GM12878 (cell line): ENCODE measurements around the gene CMTM1. TPM values are rescaled to one million over a fixed set of nuclear protein-coding genes. Genes with fewer than 3 reads are reported as not detected.

Experiments used
- ATAC-seq: fragments of 200-7000 bp; cut with Tn5 transposase; 3 replicates; pipeline ENCODE4 v1.9.1; 2020; ENCODE audit warnings: mild to moderate bottlenecking, moderate library complexity
- BruUV-seq: library from RNA; stranded (reverse); fragments of 400-500 nt; replicated peaks from 2 replicates; lab custom pipeline; 2021; lab: Mats Ljungman, UMichigan
- CTCF ChIA-PET: fragments of 300-600 bp; sonication (Branson Sonifier 250); formaldehyde crosslinking; extraction: SDS; loops from one replicate; lab custom pipeline; 2021; ENCODE audit warnings: inconsistent platforms; lab: Yijun Ruan, JAX
- POLR2A ChIA-PET: fragments of 350-600 bp; formaldehyde crosslinking; extraction: SDS; loops from one replicate; lab custom pipeline; 2021; ENCODE audit warnings: inconsistent platforms; lab: Charles Lee
- RAD21 ChIA-PET: fragments of 300-600 bp; sonication (Branson Sonifier 250); formaldehyde crosslinking; loops from one replicate; lab custom pipeline; 2023; ENCODE audit warnings: antibody characterized with exemption; ENCODE audit not compliant: unreplicated experiment; lab: Charles Lee
- SMC1A ChIA-PET: fragments of 300-600 bp; sonication (Branson Sonifier 250); formaldehyde crosslinking; loops from one replicate; lab custom pipeline; 2023; ENCODE audit not compliant: unreplicated experiment, uncharacterized antibody; lab: Charles Lee
- DNase-seq: peaks from one replicate; pipeline ENCODE4 v3.0.0-alpha.2; 2011; ENCODE audit warnings: low read depth, low spot score
- FAIRE-seq: peaks from 3 replicates; lab custom pipeline; 2011; peaks lifted over from hg19 to GRCh38; lab: Jason Lieb, UNC
- H2AFZ ChIP-seq: 2 replicates; pipeline ENCODE4 v1.6.0; 2011; ENCODE audit warnings: low read depth, low read length, control low read depth; ENCODE audit not compliant: control insufficient read depth
- H3K27ac ChIP-seq: 2 replicates; pipeline ENCODE4 v1.5.1; 2011; ENCODE audit warnings: control low read depth; ENCODE audit not compliant: control insufficient read depth, insufficient read depth
- H3K27me3 ChIP-seq, 2 experiments: replicated peaks in 1 of 2; 2 replicates each; pipeline versions ENCODE4 v1.6.0 to v1.6.1; 2011; ENCODE audit warnings: low read length in 1 of 2; ENCODE audit not compliant: control insufficient read depth in 2 of 2, insufficient read depth in 2 of 2
- H3K36me3 ChIP-seq, 2 experiments: 2 replicates each; pipeline ENCODE4 v1.5.1; 2011; ENCODE audit warnings: low read length in 1 of 2; ENCODE audit not compliant: control insufficient read depth in 2 of 2, insufficient read depth in 2 of 2
- H3K4me1 ChIP-seq: 2 replicates; pipeline ENCODE4 v1.6.1; 2011; ENCODE audit warnings: mild to moderate bottlenecking, low read length, moderate library complexity, mixed read lengths; ENCODE audit not compliant: control insufficient read depth, insufficient read depth
- H3K4me2 ChIP-seq: 2 replicates; pipeline ENCODE4 v1.6.0; 2011; ENCODE audit warnings: control low read depth; ENCODE audit not compliant: control insufficient read depth, insufficient read depth
- H3K4me3 ChIP-seq: fragments of 200-600 bp; sonication (generic); 2 replicates; pipeline ENCODE4 v1.5.1; 2016
- H3K79me2 ChIP-seq: 2 replicates; pipeline ENCODE4 v1.6.0; 2011; ENCODE audit warnings: low read length; ENCODE audit not compliant: control insufficient read depth, insufficient read depth
- H3K9ac ChIP-seq: 2 replicates; pipeline ENCODE4 v1.8.0; 2011; ENCODE audit warnings: low read length, control low read depth, mixed read lengths; ENCODE audit not compliant: control insufficient read depth, insufficient read depth
- H3K9me3 ChIP-seq: replicated peaks from 3 replicates; pipeline ENCODE4 v1.5.1; 2011; ENCODE audit warnings: mild to moderate bottlenecking, low read length; ENCODE audit not compliant: control insufficient read depth, insufficient read depth
- H4K20me1 ChIP-seq: 2 replicates; pipeline ENCODE4 v1.6.0; 2011; ENCODE audit not compliant: control insufficient read depth, insufficient read depth
- ATF7 ChIP-seq: fragments of 450-650 bp; IDR thresholded peaks from 2 replicates; pipeline ENCODE4 v1.6.1; 2016; ENCODE audit warnings: low read depth, mild to moderate bottlenecking
- CHD1 ChIP-seq: IDR thresholded peaks from 2 replicates; pipeline ENCODE4 v1.6.1; 2012; ENCODE audit warnings: low read depth, low read length, improper control_type of control experiment
- CREB1 ChIP-seq: IDR thresholded peaks from 2 replicates; pipeline ENCODE4 v1.6.1; 2012; ENCODE audit warnings: low read depth, mild to moderate bottlenecking, inconsistent platforms
- IKZF1 ChIP-seq: fragments of 450-650 bp; conservative IDR thresholded peaks from 2 replicates; pipeline ENCODE4 v1.6.1; 2017; ENCODE audit warnings: antibody characterized with exemption, mild to moderate bottlenecking
- IRF4 ChIP-seq: IDR thresholded peaks from 2 replicates; pipeline ENCODE4 v1.6.1; 2011; ENCODE audit warnings: low read depth, low read length
- KDM1A ChIP-seq: fragments of 200-600 bp; sonication (generic); IDR thresholded peaks from 2 replicates; pipeline ENCODE4 v1.6.1; 2016; ENCODE audit warnings: borderline replicate concordance
- NBN ChIP-seq: fragments of 450-650 bp; IDR thresholded peaks from 2 replicates; pipeline ENCODE4 v1.6.1; 2016
- PML ChIP-seq: IDR thresholded peaks from 2 replicates; pipeline ENCODE4 v1.6.1; 2012; ENCODE audit warnings: low read length, inconsistent platforms
- RCOR1 ChIP-seq: conservative IDR thresholded peaks from 2 replicates; pipeline ENCODE4 v1.6.1; 2012; ENCODE audit warnings: low read depth, low read length, improper control_type of control experiment
- RUNX3 ChIP-seq: IDR thresholded peaks from 2 replicates; pipeline ENCODE4 v1.6.1; 2012; ENCODE audit warnings: low read length, inconsistent platforms
- STAT3 ChIP-seq: IDR thresholded peaks from 2 replicates; pipeline ENCODE4 v1.6.1; 2011; ENCODE audit warnings: low read depth, low read length, improper control_type of control experiment
- TCF12 ChIP-seq: IDR thresholded peaks from 2 replicates; pipeline ENCODE4 v1.6.1; 2011; ENCODE audit warnings: low read depth, mild to moderate bottlenecking, low read length
- WGBS: methylation state at CpG from one replicate; pipeline ENCODE4 v1.1.6; 2016; ENCODE audit warnings: low lambda C conversion rate; ENCODE audit not compliant: insufficient replicate concordance, insufficient coverage; ENCODE audit errors: missing lambda C conversion rate; 5-methylcytosine and 5-hydroxymethylcytosine counted together
- in situ Hi-C: fragments of 300-500 bp; cut with MboI; formaldehyde crosslinking; loops from 9 replicates; pipeline ENCODE4 v1.14.3; 2018; ENCODE audit warnings: mixed read lengths
- intact Hi-C: fragments of 100-400 bp; cut with micrococcal nuclease; formaldehyde crosslinking; loops from one replicate; pipeline ENCODE4 v1.14.2; 2022; ENCODE audit not compliant: unreplicated experiment
- polyA plus RNA-seq, 11 experiments: library from polyadenylated mRNA; depleted of rRNA in 4 of 11; unstranded in 6 of 11; stranded (reverse) in 5 of 11; fragments of >200 nt; fragmentation: Nextera tagmentation in 4 of 11; fragmentation: Illumina TruSeq in 1 of 11; extraction: Ambion mirVana in 4 of 11; extraction: Trizol in 1 of 11; gene quantifications; 1 replicate in 1 of 11; 2 replicates in 10 of 11; pipeline versions ENCODE4 v1.2.1 to v1.2.3, GENCODE V29; 2011 to 2016; ENCODE audit warnings: inconsistent platforms in 2 of 11, missing spikeins in 2 of 11, low read depth in 1 of 11
- total RNA-seq, 4 experiments: library from RNA; depleted of rRNA in 3 of 4; stranded (reverse); fragments of >200 nt in 3 of 4; fragmentation: Illumina TruSeq in 1 of 4; extraction: Trizol in 1 of 4; gene quantifications; 2 replicates each; pipeline versions ENCODE4 v1.2.1 to v1.2.3, GENCODE V29; 2013 to 2021
- TF ChIP-seq, protein P1 (sequence below): fragments of 450-650 bp; IDR thresholded peaks from 2 replicates; pipeline ENCODE4 v1.6.1; 2017; ENCODE audit warnings: mild to moderate bottlenecking, low read depth, inconsistent platforms; ENCODE audit not compliant: poor library complexity, severe bottlenecking

The CMTM1 gene
- total and polyA plus RNA-seq, 10 of the 15 experiments (the other 5 are each of a cell fraction or from before 2014, with no cell fraction given): 0.09 to 3.0 (median 1.4) TPM; not detected in 2

DNA sequence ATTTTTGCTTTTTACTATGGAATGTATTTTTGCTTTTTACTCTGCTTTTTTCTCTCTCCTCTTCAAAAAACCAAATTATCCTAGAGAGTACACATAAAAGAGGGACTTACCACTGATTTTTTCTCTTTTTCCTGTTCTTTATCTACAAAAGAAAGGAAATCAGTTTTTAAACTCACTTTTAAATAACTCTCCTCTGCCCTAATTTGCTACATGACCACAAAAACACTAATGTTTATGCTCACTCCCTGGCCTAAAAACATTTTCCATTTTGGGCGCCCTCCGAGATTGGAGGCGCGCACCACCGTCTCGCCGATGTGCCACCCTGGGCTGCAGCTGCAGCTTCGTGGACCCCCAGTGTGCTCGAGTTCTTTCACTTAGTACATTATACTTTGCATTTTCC, 17.4 kb upstream of the CMTM1 start:
- no peak overlapping the region for H3K4me3 ChIP-seq
- TF ChIP-seq CREB1: no peak
- no peak for FAIRE-seq
- ChIA-PET POLR2A (interaction anchor here (0.5 to 4.0 kb wide), 8 partner anchors 9 to 1568 kb away, joined by 3 to 18 read pairs (median 6); no protein-coding TSS in a partner anchor), SMC1A (interaction anchor here (1.1 to 9.9 kb wide), 7 partner anchors 8 to 40 kb away, joined by 4 to 86 read pairs (median 7); no protein-coding TSS in a partner anchor), RAD21 (interaction anchor here (1.7 to 1.9 kb wide), 2 partner anchors 27 to 40 kb away, joined by 6 to 15 read pairs; no protein-coding TSS in a partner anchor), CTCF (interaction anchor here (0.6 to 1.8 kb wide), 7 partner anchors 8 to 66 kb away, joined by 3 to 5 read pairs (median 4); no protein-coding TSS in a partner anchor)
- peak overlapping the region; percentile 78 for H3K4me2 ChIP-seq
- no peaks in the 10 kb centered on the region for H4K20me1 ChIP-seq
- H3K9me3 ChIP-seq: no peaks in the 10 kb centered on the region; the same call in 1 of the 3 replicates
- H3K27ac ChIP-seq: no peak overlapping the region
- no peak overlapping the region for H3K9ac ChIP-seq
- in situ Hi-C loops (loop anchor here (25.0 kb wide), 1 partner anchor 488 kb away; the partner anchor contains the start of gene CBFB), intact Hi-C loops (loop anchor here (2.0 kb wide), 1 partner anchor 70 kb away; no protein-coding TSS in a partner anchor)
- no peak for DNase-seq
- H2AFZ ChIP-seq: peak overlapping the region; percentile 47; the same call in 1 of the 2 replicates
- peaks cover 23% of the 10 kb centered on the region for H3K4me1 ChIP-seq
- no peak for ATAC-seq
- H3K36me3 ChIP-seq: no peaks in the 10 kb centered on the region
- no peaks in the 10 kb centered on the region for H3K27me3 ChIP-seq
- H3K79me2 ChIP-seq: peaks cover 4% of the 10 kb centered on the region; the same call in 1 of the 2 replicates
- no TSS peak for BruUV-seq
- WGBS: 89% methylated on average over 9 of the region's 9 CpGs

DNA sequence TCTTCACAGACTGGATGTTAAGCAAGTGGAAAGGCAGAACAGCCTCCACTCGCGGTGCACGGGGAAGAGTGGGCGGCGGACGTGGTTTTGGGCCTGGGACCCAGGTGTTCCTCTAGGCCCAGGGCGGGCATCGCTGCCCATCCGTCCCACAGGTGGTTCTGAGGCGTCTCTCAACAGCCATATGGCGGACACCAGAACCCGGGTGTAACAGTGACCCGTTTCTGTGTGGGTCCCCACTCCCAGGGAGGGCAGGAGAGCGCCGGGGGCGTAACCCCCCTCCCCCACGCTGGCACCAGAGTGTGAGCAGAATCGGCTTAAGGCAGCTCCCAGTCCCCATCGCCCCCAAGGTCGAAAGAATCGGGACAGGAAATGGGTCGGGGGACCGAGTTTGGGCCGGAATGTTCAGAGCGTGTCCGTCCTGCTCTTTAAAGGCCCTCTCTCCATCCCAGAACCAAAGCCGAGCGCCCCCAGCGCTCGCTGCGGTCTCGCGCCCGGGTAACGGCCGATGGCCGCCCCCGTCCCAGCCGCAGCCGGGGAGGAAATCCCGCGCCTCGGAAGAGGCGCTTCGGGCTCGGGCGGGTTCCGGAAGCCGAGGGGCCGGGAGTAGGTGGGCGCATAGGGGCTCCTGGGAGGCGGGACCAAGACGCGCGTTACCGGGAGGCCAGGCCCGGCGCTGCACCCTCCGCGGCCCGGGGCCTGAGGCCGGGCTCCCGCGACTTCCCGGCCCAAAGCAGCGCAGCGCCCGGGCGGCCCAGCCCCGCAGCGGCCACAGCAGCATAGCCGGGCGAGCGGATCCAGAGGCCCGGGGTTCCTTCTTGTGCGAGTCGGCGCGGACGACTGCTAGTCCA, 16.7 kb upstream of the CMTM1 start, which contains the start of gene TK2:
TK2 (minus strand) TSS at position 839 of the 848 bp plus-strand sequence; CDS start at position 778, 61 bp downstream.
- FAIRE-seq (no peak), DNase-seq (no peak), ATAC-seq (peak; percentile 47)
- Histone ChIP-seq H3K79me2 (peaks cover 4% of the 10 kb centered on the region; the same call in 1 of the 2 replicates), H3K4me2 (peak within 1 kb of the TSS; percentile 78), H3K9ac (peak within 1 kb of the TSS; percentile 52), H3K27ac (peak within 1 kb of the TSS; percentile 38; the same call in 1 of the 2 replicates), H3K36me3 (no peaks in the 10 kb centered on the region), H3K9me3 (no peaks in the 10 kb centered on the region; the same call in 1 of the 3 replicates), H4K20me1 (no peaks in the 10 kb centered on the region), H2AFZ (peak within 1 kb of the TSS; percentile 47), H3K4me1 (peaks cover 23% of the 10 kb centered on the region), H3K27me3 (no peaks in the 10 kb centered on the region), H3K4me3 (peak within 1 kb of the TSS; percentile 69)
- POLR2A ChIA-PET: interaction anchor here (1.7 to 4.9 kb wide), 4 partner anchors 10 to 28 kb away, joined by 7 to 24 read pairs (median 20); no protein-coding TSS in a partner anchor
- in situ Hi-C loops: loop anchor here (25.0 kb wide), 1 partner anchor 488 kb away; the partner anchor contains the start of gene CBFB
- 6% methylated on average over 55 of the region's 80 CpGs for WGBS
- SMC1A ChIA-PET: interaction anchor here (1.4 to 9.9 kb wide), 4 partner anchors 27 to 41 kb away, joined by 4 to 86 read pairs (median 10); no protein-coding TSS in a partner anchor
- RAD21 ChIA-PET: no interaction called here
- BruUV-seq: TSS peak; percentile 49
- intact Hi-C loops: loop anchor here (2.0 to 5.0 kb wide), 2 partner anchors 58 to 71 kb away; no protein-coding TSS in a partner anchor
- CTCF ChIA-PET: interaction anchor here (0.6 to 4.9 kb wide), 4 partner anchors 11 to 26 kb away, joined by 3 to 35 read pairs (median 18); no protein-coding TSS in a partner anchor
- no peak for TF ChIP-seq KDM1A
- no peak for TF ChIP-seq STAT3
- 0 out of 2 replicates have a peak, but pooled peaks have one; percentile 40 for TF ChIP-seq PML
- TF ChIP-seq RUNX3: peak; percentile 78
- TF ChIP-seq, protein P1, sequence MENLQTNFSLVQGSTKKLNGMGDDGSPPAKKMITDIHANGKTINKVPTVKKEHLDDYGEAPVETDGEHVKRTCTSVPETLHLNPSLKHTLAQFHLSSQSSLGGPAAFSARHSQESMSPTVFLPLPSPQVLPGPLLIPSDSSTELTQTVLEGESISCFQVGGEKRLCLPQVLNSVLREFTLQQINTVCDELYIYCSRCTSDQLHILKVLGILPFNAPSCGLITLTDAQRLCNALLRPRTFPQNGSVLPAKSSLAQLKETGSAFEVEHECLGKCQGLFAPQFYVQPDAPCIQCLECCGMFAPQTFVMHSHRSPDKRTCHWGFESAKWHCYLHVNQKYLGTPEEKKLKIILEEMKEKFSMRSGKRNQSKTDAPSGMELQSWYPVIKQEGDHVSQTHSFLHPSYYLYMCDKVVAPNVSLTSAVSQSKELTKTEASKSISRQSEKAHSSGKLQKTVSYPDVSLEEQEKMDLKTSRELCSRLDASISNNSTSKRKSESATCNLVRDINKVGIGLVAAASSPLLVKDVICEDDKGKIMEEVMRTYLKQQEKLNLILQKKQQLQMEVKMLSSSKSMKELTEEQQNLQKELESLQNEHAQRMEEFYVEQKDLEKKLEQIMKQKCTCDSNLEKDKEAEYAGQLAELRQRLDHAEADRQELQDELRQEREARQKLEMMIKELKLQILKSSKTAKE: no peak
- TF ChIP-seq NBN: peak; percentile 72
- peak; percentile 88 for TF ChIP-seq IKZF1
- TF ChIP-seq TCF12: 0 out of 2 replicates have a peak, but pooled peaks have one; percentile 11
- TF ChIP-seq RCOR1: no peak
- TF ChIP-seq ATF7: 0 out of 2 replicates have a peak, but pooled peaks have one; percentile 14
- no peak for TF ChIP-seq CHD1
- TF ChIP-seq IRF4: no peak
